K562 (cell line): ENCODE results near the gene PDLIM7. TPM values are rescaled to one million over a fixed set of nuclear protein-coding genes. Genes with fewer than 3 reads are reported as not detected.

Experiments used
- ARID1B ChIP-seq: fragments of 450-650 bp; IDR thresholded peaks from 2 replicates; pipeline ENCODE4 v1.6.1; 2016; ENCODE audit warnings: antibody characterized with exemption, mild to moderate bottlenecking, inconsistent platforms
- ARID3B ChIP-seq: fragments of 250-450 bp; sonication (Bioruptor Pico); IDR thresholded peaks from 2 replicates; pipeline ENCODE4 v1.4.0; 2020; ENCODE audit warnings: borderline replicate concordance
- CBFB ChIP-seq: sonication (generic); formaldehyde crosslinking; IDR thresholded peaks from 2 replicates; pipeline ENCODE4 v1.4.0; 2020; ENCODE audit warnings: mild to moderate bottlenecking, missing genetic modification reagents
- CTBP1 ChIP-seq: fragments of 450-650 bp; IDR thresholded peaks from 2 replicates; pipeline ENCODE4 v1.6.1; 2016; ENCODE audit warnings: borderline replicate concordance
- GABPB1 ChIP-seq: sonication (generic); formaldehyde crosslinking; IDR thresholded peaks from 2 replicates; pipeline ENCODE4 v1.8.0; 2022; ENCODE audit warnings: mild to moderate bottlenecking, missing genetic modification reagents
- HNRNPUL1 ChIP-seq: fragments of 200-400 bp; formaldehyde crosslinking; IDR thresholded peaks from 2 replicates; pipeline ENCODE4 v1.6.1; 2017; ENCODE audit warnings: low read length
- KLF16 ChIP-seq: IDR thresholded peaks from 2 replicates; pipeline ENCODE4 v1.6.1; 2016; ENCODE audit warnings: antibody characterized with exemption
- MCM7 ChIP-seq, 2 experiments: fragments of 450-650 bp; IDR thresholded peaks; 2 replicates each; pipeline ENCODE4 v1.6.1; 2016 to 2018
- NEUROD1 ChIP-seq: fragments of 150-350 bp; IDR thresholded peaks from 2 replicates; pipeline ENCODE4 v1.6.1; 2014; ENCODE audit warnings: borderline replicate concordance, low read length, low read depth; ENCODE audit not compliant: partially characterized antibody
- NFIX ChIP-seq: fragments of 250-450 bp; sonication (Bioruptor Pico); IDR thresholded peaks from 2 replicates; pipeline ENCODE4 v1.4.0; 2020; ENCODE audit warnings: low read depth, mild to moderate bottlenecking, moderate library complexity
- NFRKB ChIP-seq: fragments of 450-650 bp; IDR thresholded peaks from 2 replicates; pipeline ENCODE4 v1.6.1; 2016; ENCODE audit warnings: low read depth
- NUFIP1 ChIP-seq: fragments of 450-650 bp; IDR thresholded peaks from 2 replicates; pipeline ENCODE4 v1.6.1; 2018; ENCODE audit not compliant: partially characterized antibody
- RBM39 ChIP-seq: fragments of 200-400 bp; formaldehyde crosslinking; optimal IDR thresholded peaks from 2 replicates; pipeline ENCODE3; 2018; ENCODE audit warnings: low read depth, low read length
- RFX1 ChIP-seq: fragments of 450-650 bp; IDR thresholded peaks from 2 replicates; pipeline ENCODE4 v1.6.1; 2016; ENCODE audit warnings: mild to moderate bottlenecking, moderate library complexity
- SFPQ ChIP-seq: fragments of 200-400 bp; formaldehyde crosslinking; IDR thresholded peaks from 2 replicates; pipeline ENCODE4 v1.6.1; 2017; ENCODE audit warnings: mild to moderate bottlenecking, low read depth, low read length, moderate library complexity
- TAF15 ChIP-seq: fragments of 200-400 bp; formaldehyde crosslinking; IDR thresholded peaks from 2 replicates; pipeline ENCODE4 v1.6.1; 2017; ENCODE audit warnings: mild to moderate bottlenecking, low read depth, low read length, moderate library complexity
- TFAM ChIP-seq: fragments of 250-450 bp; sonication (Bioruptor Pico); conservative IDR thresholded peaks from 2 replicates; pipeline ENCODE4 v1.5.0; 2021; ENCODE audit warnings: mild to moderate bottlenecking, moderate library complexity
- ZNF639 ChIP-seq, 2 experiments: fragments of 200-800 bp in 1 of 2; sonication (Bioruptor generic) in 1 of 2; sonication (generic) in 1 of 2; formaldehyde crosslinking in 1 of 2; IDR thresholded peaks in 1 of 2; conservative IDR thresholded peaks in 1 of 2; 2 replicates each; pipeline versions ENCODE4 v1.5.0 to v1.6.1; 2016 to 2020; ENCODE audit warnings: missing compliant biosample characterization in 1 of 2, missing genetic modification characterization in 1 of 2, missing genetic modification reagents in 1 of 2
- polyA plus RNA-seq, 8 experiments: library from polyadenylated mRNA; depleted of rRNA in 4 of 8; stranded (reverse) in 5 of 8; unstranded in 3 of 8; fragments of >200 nt; fragmentation: Nextera tagmentation in 2 of 8; fragmentation: Illumina TruSeq in 1 of 8; extraction: Ambion mirVana in 2 of 8; extraction: Trizol in 1 of 8; gene quantifications; 2 replicates each; pipeline versions ENCODE4 v1.2.1 to v1.2.3, GENCODE V29; 2011 to 2014; ENCODE audit warnings: inconsistent platforms in 1 of 8, missing spikeins in 1 of 8
- total RNA-seq, 7 experiments: library from RNA; depleted of rRNA in 6 of 7; stranded (reverse); fragments of >200 nt in 6 of 7; fragmentation: Illumina TruSeq in 2 of 7; extraction: Trizol in 2 of 7; gene quantifications; 2 replicates each; pipeline versions ENCODE4 v1.2.1 to v1.2.3, GENCODE V29; 2011 to 2021; ENCODE audit warnings: low replicate concordance in 1 of 7
- TF ChIP-seq, protein P1 (sequence below): sonication (generic); formaldehyde crosslinking; IDR thresholded peaks from 2 replicates; pipeline ENCODE4 v1.5.0; 2020; ENCODE audit warnings: missing genetic modification reagents
- TF ChIP-seq, protein P2 (sequence below): sonication (generic); formaldehyde crosslinking; IDR thresholded peaks from 2 replicates; pipeline ENCODE4 v1.9.0; 2022; ENCODE audit warnings: mild to moderate bottlenecking, missing genetic modification reagents

The PDLIM7 gene
- total and polyA plus RNA-seq, 9 of the 15 experiments (the other 6 are each of a cell fraction or from before 2014, with no cell fraction given), result 2.1 to 124 (median 32.6) TPM

GRCh38 chr5:177516601-177517568 is 19.5 kb upstream of the PDLIM7 start, which contains the start of gene DDX41 (continued):
- TF ChIP-seq, protein P1, sequence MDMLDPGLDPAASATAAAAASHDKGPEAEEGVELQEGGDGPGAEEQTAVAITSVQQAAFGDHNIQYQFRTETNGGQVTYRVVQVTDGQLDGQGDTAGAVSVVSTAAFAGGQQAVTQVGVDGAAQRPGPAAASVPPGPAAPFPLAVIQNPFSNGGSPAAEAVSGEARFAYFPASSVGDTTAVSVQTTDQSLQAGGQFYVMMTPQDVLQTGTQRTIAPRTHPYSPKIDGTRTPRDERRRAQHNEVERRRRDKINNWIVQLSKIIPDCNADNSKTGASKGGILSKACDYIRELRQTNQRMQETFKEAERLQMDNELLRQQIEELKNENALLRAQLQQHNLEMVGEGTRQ (CRISPR knock-in tag), result no peak
- TF ChIP-seq RBM39 (no peak), CBFB (CRISPR knock-in tag) (peak; percentile 61; the same call in 1 of the 2 replicates), TFAM (CRISPR knock-in tag) (no peak), ZNF639 (CRISPR knock-in tag; conservative IDR thresholded peaks at IDR 0.05 in 1 of 2, IDR thresholded peaks at IDR 0.05 in 1 of 2) (peak in 1 of 2 experiments; percentile 87; a peak in 2 of 4 replicates), NFIX (CRISPR knock-in tag) (0 out of 2 replicates have a peak, but pooled peaks have one; percentile 2), KLF16 (peak; percentile 85), TAF15 (no peak), NUFIP1 (no peak), ARID1B (0 out of 2 replicates have a peak, but pooled peaks have one; percentile 36), GABPB1 (CRISPR knock-in tag) (peak; percentile 88), SFPQ (no peak), NEUROD1 (peak; percentile 72), ARID3B (CRISPR knock-in tag) (no peak), MCM7 (IDR thresholded peaks at IDR 0.05) (no peak), RFX1 (peak; percentile 82), NFRKB (peak; percentile 63; the same call in 1 of the 2 replicates), HNRNPUL1 (no peak), CTBP1 (peak; percentile 92)
- TF ChIP-seq, protein P2, sequence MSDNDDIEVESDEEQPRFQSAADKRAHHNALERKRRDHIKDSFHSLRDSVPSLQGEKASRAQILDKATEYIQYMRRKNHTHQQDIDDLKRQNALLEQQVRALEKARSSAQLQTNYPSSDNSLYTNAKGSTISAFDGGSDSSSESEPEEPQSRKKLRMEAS (CRISPR knock-in tag), result peak; percentile 87
